Measurements from ENCODE around the gene HDAC9. TPM values are rescaled to one million over a fixed set of nuclear protein-coding genes. Genes with fewer than 3 reads are reported as not detected.
A peak's percentile ranks its signal among the peaks of the same experiment; 100 is the strongest.

The HDAC9 gene
- polyA plus RNA-seq, 1 of the 3 experiments (the other 2 are of a cell fraction), result 11.6 TPM

DNA sequence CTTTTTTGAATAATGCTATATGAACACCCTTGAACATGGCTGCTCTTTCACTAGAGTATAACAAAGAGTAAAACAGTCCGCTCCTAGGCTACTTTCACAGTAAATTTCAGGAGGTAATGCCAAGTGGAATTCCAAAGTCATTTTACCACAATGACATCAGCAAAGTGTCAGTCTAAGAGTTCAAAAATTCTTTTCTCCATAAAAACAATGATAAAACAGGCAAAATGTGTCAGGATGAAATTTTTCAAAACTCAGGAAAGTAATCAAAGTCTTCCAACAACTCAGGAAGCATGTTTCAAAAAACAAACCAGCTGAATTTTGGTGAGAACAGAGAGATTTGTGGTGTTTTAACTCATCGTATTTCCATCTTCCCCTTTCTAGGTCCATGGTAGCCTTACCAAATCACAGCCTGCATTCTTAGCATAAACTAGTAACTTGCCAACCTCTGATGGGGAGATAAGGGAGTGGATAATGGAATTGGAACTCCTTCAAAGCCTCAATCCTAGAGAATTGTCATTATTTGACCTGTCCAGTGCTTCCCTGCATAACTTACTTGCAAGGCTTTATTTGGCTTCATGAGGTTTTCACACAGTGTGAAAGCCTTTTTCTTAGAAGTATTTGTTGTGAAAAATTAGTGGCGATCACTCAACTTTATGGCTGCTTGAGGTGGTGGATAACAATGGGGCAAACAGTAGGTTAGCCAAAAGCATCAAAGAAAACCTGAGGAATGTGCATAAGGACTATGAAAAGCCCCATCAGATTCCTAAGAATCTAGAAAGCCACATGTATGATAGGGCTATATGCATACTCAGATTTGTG, 302.7 kb downstream of the HDAC9 start (continued):
- TF ChIP-seq, protein P1, sequence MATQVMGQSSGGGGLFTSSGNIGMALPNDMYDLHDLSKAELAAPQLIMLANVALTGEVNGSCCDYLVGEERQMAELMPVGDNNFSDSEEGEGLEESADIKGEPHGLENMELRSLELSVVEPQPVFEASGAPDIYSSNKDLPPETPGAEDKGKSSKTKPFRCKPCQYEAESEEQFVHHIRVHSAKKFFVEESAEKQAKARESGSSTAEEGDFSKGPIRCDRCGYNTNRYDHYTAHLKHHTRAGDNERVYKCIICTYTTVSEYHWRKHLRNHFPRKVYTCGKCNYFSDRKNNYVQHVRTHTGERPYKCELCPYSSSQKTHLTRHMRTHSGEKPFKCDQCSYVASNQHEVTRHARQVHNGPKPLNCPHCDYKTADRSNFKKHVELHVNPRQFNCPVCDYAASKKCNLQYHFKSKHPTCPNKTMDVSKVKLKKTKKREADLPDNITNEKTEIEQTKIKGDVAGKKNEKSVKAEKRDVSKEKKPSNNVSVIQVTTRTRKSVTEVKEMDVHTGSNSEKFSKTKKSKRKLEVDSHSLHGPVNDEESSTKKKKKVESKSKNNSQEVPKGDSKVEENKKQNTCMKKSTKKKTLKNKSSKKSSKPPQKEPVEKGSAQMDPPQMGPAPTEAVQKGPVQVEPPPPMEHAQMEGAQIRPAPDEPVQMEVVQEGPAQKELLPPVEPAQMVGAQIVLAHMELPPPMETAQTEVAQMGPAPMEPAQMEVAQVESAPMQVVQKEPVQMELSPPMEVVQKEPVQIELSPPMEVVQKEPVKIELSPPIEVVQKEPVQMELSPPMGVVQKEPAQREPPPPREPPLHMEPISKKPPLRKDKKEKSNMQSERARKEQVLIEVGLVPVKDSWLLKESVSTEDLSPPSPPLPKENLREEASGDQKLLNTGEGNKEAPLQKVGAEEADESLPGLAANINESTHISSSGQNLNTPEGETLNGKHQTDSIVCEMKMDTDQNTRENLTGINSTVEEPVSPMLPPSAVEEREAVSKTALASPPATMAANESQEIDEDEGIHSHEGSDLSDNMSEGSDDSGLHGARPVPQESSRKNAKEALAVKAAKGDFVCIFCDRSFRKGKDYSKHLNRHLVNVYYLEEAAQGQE (IDR thresholded peaks at IDR 0.05; ENCODE audit: low read depth, low read length), result no peak
- TF ChIP-seq, protein P2, sequence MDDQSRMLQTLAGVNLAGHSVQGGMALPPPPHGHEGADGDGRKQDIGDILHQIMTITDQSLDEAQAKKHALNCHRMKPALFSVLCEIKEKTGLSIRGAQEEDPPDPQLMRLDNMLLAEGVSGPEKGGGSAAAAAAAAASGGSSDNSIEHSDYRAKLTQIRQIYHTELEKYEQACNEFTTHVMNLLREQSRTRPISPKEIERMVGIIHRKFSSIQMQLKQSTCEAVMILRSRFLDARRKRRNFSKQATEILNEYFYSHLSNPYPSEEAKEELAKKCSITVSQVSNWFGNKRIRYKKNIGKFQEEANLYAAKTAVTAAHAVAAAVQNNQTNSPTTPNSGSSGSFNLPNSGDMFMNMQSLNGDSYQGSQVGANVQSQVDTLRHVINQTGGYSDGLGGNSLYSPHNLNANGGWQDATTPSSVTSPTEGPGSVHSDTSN (IDR thresholded peaks at IDR 0.05), result peak; percentile 47; the same call in 1 of the 2 replicates
- no peak for TF ChIP-seq RCOR1 (IDR thresholded peaks at IDR 0.05; ENCODE audit: low read length)
- TF ChIP-seq EZH2phosphoT487 (IDR thresholded peaks at IDR 0.05; ENCODE audit: borderline replicate concordance, low read depth), result no peak
- TF ChIP-seq RFX5 (IDR thresholded peaks at IDR 0.05; ENCODE audit: low read length), result no peak
- TF ChIP-seq SMC3 (IDR thresholded peaks at IDR 0.05; ENCODE audit: low read depth, low read length), result no peak
- TF ChIP-seq MEF2A (IDR thresholded peaks at IDR 0.05; ENCODE audit: borderline replicate concordance, low read depth), result no peak
- TF ChIP-seq SIN3A (IDR thresholded peaks at IDR 0.05; ENCODE audit: borderline replicate concordance, low read depth, low read length), result no peak

GRCh38 chr7:18799899-18800298, 304.4 kb downstream of the HDAC9 start:
- peaks cover 20% of the 10 kb centered on the region for H3F3A ChIP-seq (replicated peaks; ENCODE audit: insufficient read depth)
- DNase-seq, result no peak
- no peak overlapping the region for H3K4me2 ChIP-seq
- H3K27ac ChIP-seq (ENCODE audit: low read depth in 2 of 2, low read length in 1 of 2), result no peak overlapping the region; a peak in 1 of 4 replicates
- no peak overlapping the region for H2AFZ ChIP-seq (ENCODE audit: low read depth)
- peaks cover 0 to 6% of the 10 kb centered on the region in 2 experiments for H3K36me3 ChIP-seq (replicated peaks in 1 of 2; ENCODE audit: control insufficient read depth in 1 of 2, insufficient read depth in 2 of 2, low read length in 1 of 2)
- H3K4me1 ChIP-seq (ENCODE audit: control insufficient read depth in 1 of 2, insufficient read depth in 2 of 2, low read depth in 1 of 2, low read length in 1 of 2), result peaks cover 7 to 26% of the 10 kb centered on the region in 2 experiments; a peak in 3 of 4 replicates
- H3K79me2 ChIP-seq (ENCODE audit: insufficient read depth), result no peaks in the 10 kb centered on the region
- H3K9me3 ChIP-seq, result no peaks in the 10 kb centered on the region
- H3K9ac ChIP-seq, result no peak overlapping the region
- no peaks in the 10 kb centered on the region for H4K20me1 ChIP-seq (ENCODE audit: insufficient read depth)
- 95% methylated on average over 1 of the region's 1 CpG for WGBS (ENCODE audit: low lambda C conversion rate)
- H3K9me2 ChIP-seq, result no peaks in the 10 kb centered on the region
- no peak overlapping the region for H3K4me3 ChIP-seq (ENCODE audit: low read depth in 2 of 2, low read length in 1 of 2)
- ChIA-PET CTCF (interaction anchor here (1.5 kb wide), 1 partner anchor 9 kb away, joined by 5 read pairs; no protein-coding TSS in a partner anchor), POLR2A (no interaction called here)
- H3K27me3 ChIP-seq (ENCODE audit: insufficient read depth), result no peaks in the 10 kb centered on the region
- TF ChIP-seq JUND (IDR thresholded peaks at IDR 0.05) (no peak), FOXJ3 (CRISPR knock-in tag; IDR thresholded peaks at IDR 0.05) (no peak), NRF1 (IDR thresholded peaks at IDR 0.05; ENCODE audit: low read depth, low read length) (no peak), CHD2 (IDR thresholded peaks at IDR 0.05; ENCODE audit: low read length, partially characterized antibody) (no peak), GABPA (IDR thresholded peaks at IDR 0.05; ENCODE audit: low read depth) (no peak), MEF2A (IDR thresholded peaks at IDR 0.05; ENCODE audit: borderline replicate concordance, low read depth) (no peak), EP300 (IDR thresholded peaks at IDR 0.05; ENCODE audit: borderline replicate concordance in 1 of 2, low read depth in 1 of 2, low read length in 1 of 2) (no peak)
- TF ChIP-seq, protein P1 (IDR thresholded peaks at IDR 0.05; ENCODE audit: low read depth, low read length), result no peak
- TF ChIP-seq, protein P3, sequence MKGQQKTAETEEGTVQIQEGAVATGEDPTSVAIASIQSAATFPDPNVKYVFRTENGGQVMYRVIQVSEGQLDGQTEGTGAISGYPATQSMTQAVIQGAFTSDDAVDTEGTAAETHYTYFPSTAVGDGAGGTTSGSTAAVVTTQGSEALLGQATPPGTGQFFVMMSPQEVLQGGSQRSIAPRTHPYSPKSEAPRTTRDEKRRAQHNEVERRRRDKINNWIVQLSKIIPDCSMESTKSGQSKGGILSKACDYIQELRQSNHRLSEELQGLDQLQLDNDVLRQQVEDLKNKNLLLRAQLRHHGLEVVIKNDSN (IDR thresholded peaks at IDR 0.05; ENCODE audit: borderline replicate concordance, low read depth), result no peak
- TF ChIP-seq, protein P4, sequence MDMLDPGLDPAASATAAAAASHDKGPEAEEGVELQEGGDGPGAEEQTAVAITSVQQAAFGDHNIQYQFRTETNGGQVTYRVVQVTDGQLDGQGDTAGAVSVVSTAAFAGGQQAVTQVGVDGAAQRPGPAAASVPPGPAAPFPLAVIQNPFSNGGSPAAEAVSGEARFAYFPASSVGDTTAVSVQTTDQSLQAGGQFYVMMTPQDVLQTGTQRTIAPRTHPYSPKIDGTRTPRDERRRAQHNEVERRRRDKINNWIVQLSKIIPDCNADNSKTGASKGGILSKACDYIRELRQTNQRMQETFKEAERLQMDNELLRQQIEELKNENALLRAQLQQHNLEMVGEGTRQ (IDR thresholded peaks at IDR 0.05; ENCODE audit: borderline replicate concordance, low read depth, low read length), result no peak
- TF ChIP-seq, protein P5, sequence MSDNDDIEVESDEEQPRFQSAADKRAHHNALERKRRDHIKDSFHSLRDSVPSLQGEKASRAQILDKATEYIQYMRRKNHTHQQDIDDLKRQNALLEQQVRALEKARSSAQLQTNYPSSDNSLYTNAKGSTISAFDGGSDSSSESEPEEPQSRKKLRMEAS (IDR thresholded peaks at IDR 0.05; ENCODE audit: low read depth), result no peak

Measured in SK-N-SH (cell line).